Adrenal gland (tissue), 5 donors: Measurements from ENCODE around the gene ATXN1.

Experiments used
- POLR2A ChIP-seq, 2 donors: fragments of 450-650 bp; IDR thresholded peaks; one replicate each; pipeline ENCODE4 v1.6.1; 2017; ENCODE audit warnings: antibody characterized with exemption in 2 of 2, mild to moderate bottlenecking in 2 of 2, moderate library complexity in 1 of 2
- TF ChIP-seq, protein P1 (sequence below), 6 experiments: fragments of 450-650 bp in 4 of 6; fragments of 200-600 bp in 2 of 6; sonication (generic) in 1 of 6; IDR thresholded peaks; 1 replicate in 5 of 6; 2 replicates in 1 of 6; pipeline versions ENCODE4 v1.5.1 to v1.8.0; 2016 to 2021; ENCODE audit warnings: antibody characterized with exemption in 6 of 6, mild to moderate bottlenecking in 2 of 6, moderate library complexity in 1 of 6
- donor health status: DM: no; HTN: no; CAD: no.

DNA sequence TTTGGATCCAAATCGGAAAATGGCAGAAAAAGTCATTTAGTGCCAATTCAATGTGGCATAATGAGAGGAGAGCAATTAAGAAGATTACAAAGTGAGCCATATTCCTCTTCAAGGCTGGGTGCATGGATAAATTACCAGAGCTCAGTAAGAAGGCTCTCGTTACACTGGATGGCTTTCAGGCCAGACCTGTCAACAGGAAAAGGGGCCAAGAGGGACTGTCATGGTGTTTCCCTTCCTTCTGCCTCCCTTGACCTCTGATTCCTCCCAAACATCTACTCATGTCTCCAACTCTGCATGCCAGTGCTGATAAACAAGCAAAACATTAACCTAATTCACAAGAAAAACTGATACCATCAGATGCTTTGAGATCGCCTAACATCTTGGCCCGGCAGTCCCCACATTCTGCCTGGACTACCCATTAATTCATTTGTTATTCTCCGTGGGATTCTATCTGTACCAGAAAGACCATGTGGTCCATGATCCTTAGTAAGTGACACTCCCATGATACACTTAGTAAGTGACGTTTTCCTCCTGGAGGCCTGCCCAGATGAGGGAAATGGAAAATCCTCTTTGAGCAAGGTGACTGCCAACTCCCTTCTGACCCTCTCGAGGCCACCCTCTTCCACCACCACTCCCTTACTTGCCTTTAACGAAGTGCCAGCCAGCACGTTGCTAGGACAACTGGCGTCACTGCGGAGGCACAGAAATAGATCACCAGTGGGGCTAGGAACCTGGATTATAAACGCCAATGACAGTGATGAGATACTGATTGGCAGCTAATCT, 283.7 kb downstream of the ATXN1 start:
- TF ChIP-seq, protein P1, sequence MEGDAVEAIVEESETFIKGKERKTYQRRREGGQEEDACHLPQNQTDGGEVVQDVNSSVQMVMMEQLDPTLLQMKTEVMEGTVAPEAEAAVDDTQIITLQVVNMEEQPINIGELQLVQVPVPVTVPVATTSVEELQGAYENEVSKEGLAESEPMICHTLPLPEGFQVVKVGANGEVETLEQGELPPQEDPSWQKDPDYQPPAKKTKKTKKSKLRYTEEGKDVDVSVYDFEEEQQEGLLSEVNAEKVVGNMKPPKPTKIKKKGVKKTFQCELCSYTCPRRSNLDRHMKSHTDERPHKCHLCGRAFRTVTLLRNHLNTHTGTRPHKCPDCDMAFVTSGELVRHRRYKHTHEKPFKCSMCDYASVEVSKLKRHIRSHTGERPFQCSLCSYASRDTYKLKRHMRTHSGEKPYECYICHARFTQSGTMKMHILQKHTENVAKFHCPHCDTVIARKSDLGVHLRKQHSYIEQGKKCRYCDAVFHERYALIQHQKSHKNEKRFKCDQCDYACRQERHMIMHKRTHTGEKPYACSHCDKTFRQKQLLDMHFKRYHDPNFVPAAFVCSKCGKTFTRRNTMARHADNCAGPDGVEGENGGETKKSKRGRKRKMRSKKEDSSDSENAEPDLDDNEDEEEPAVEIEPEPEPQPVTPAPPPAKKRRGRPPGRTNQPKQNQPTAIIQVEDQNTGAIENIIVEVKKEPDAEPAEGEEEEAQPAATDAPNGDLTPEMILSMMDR (IDR thresholded peaks at IDR 0.05) = no peak
- TF ChIP-seq POLR2A (IDR thresholded peaks at IDR 0.05) = no peak
